IMR-90 (cell line): ENCODE results near the gene KIFC3. TPM values are rescaled to one million over a fixed set of nuclear protein-coding genes. Genes with fewer than 3 reads are reported as not detected.

Source experiments
- ATAC-seq: fragments of 200-7000 bp; cut with Tn5 transposase; 2 replicates; pipeline ENCODE4 v1.9.1; 2020; ENCODE audit warnings: low read depth, mild to moderate bottlenecking, moderate library complexity
- BruUV-seq: library from RNA; stranded (reverse); fragments of 400-500 nt; replicated peaks from 2 replicates; lab custom pipeline; 2021; lab: Mats Ljungman, UMichigan
- CTCF ChIA-PET: fragments of 300-600 bp; formaldehyde crosslinking; extraction: SDS; loops from one replicate; lab custom pipeline; 2021; ENCODE audit warnings: antibody characterized with exemption; lab: Yijun Ruan, JAX
- POLR2A ChIA-PET: fragments of 300-600 bp; sonication (Branson Sonifier 250); formaldehyde crosslinking; loops from one replicate; lab custom pipeline; 2022; ENCODE audit warnings: antibody characterized with exemption; ENCODE audit not compliant: unreplicated experiment; lab: Charles Lee
- DNase-seq: peaks from one replicate; pipeline ENCODE4 v3.0.0; 2013
- H2AFZ ChIP-seq: replicated peaks from 2 replicates; pipeline ENCODE3; 2013; ENCODE audit warnings: low read length, mild to moderate bottlenecking; ENCODE audit not compliant: poor library complexity
- H2AK5ac ChIP-seq: 2 replicates; pipeline ENCODE4 v1.6.1; 2013; ENCODE audit warnings: low read depth, low read length, inconsistent platforms
- H2AK9ac ChIP-seq: replicated peaks from 2 replicates; pipeline ENCODE3; 2013; ENCODE audit warnings: mild to moderate bottlenecking, low read depth, low read length, moderate library complexity; ENCODE audit not compliant: poor library complexity
- H2BK120ac ChIP-seq: 2 replicates; pipeline ENCODE4 v1.6.1; 2013; ENCODE audit warnings: low read depth, low read length, inconsistent platforms
- H2BK15ac ChIP-seq: 3 replicates; pipeline ENCODE4 v1.6.1; 2013; ENCODE audit warnings: low read depth, low read length, inconsistent platforms
- H2BK20ac ChIP-seq: 2 replicates; pipeline ENCODE4 v1.6.1; 2013; ENCODE audit warnings: low read depth, mild to moderate bottlenecking, inconsistent platforms, low read length, moderate library complexity
- H2BK5ac ChIP-seq: 2 replicates; pipeline ENCODE4 v1.6.1; 2013; ENCODE audit warnings: mild to moderate bottlenecking, low read depth, low read length, inconsistent platforms; ENCODE audit not compliant: poor library complexity, severe bottlenecking
- H3K14ac ChIP-seq: replicated peaks from 2 replicates; pipeline ENCODE4 v1.6.1; 2013; ENCODE audit warnings: low read depth, low read length, inconsistent platforms
- H3K18ac ChIP-seq: 2 replicates; pipeline ENCODE4 v1.6.1; 2013; ENCODE audit warnings: low read depth, low read length, control low read depth
- H3K23ac ChIP-seq: 2 replicates; pipeline ENCODE4 v1.6.1; 2013; ENCODE audit warnings: low read depth, low read length, inconsistent platforms
- H3K27ac ChIP-seq: 2 replicates; pipeline ENCODE4 v1.5.1; 2013; ENCODE audit warnings: mild to moderate bottlenecking, control low read depth, low read length; ENCODE audit not compliant: insufficient read depth
- H3K27me3 ChIP-seq: 2 replicates; pipeline ENCODE4 v1.6.1; 2013; ENCODE audit warnings: low read length; ENCODE audit not compliant: control insufficient read depth, insufficient read depth
- H3K36me3 ChIP-seq: 2 replicates; pipeline ENCODE4 v1.6.1; 2013; ENCODE audit warnings: low read length, mixed read lengths; ENCODE audit not compliant: control insufficient read depth, insufficient read depth
- H3K4ac ChIP-seq: 2 replicates; pipeline ENCODE4 v1.6.1; 2013; ENCODE audit warnings: low read depth, low read length, inconsistent platforms
- H3K4me1 ChIP-seq: 2 replicates; pipeline ENCODE4 v1.6.1; 2013; ENCODE audit warnings: low read length, mixed read lengths; ENCODE audit not compliant: control insufficient read depth, insufficient read depth
- H3K4me2 ChIP-seq: 2 replicates; pipeline ENCODE4 v1.6.1; 2013; ENCODE audit warnings: low read depth, mild to moderate bottlenecking, control low read depth, low read length, moderate library complexity
- H3K4me3 ChIP-seq: 2 replicates; pipeline ENCODE4 v1.5.1; 2013; ENCODE audit warnings: low read depth, mild to moderate bottlenecking, control low read depth, low read length, moderate library complexity; ENCODE audit not compliant: insufficient read depth
- H3K56ac ChIP-seq: 2 replicates; pipeline ENCODE4 v1.6.1; 2013; ENCODE audit warnings: low read length, inconsistent platforms; ENCODE audit not compliant: insufficient read depth; ENCODE audit errors: extremely low read depth
- H3K79me1 ChIP-seq, 2 experiments: 2 replicates each; pipeline ENCODE4 v1.6.1; 2013; ENCODE audit warnings: low read length in 2 of 2, inconsistent platforms in 1 of 2, low read depth in 1 of 2
- H3K9ac ChIP-seq: 2 replicates; pipeline ENCODE4 v1.6.1; 2013; ENCODE audit warnings: low read depth, low read length, control low read depth
- H3K9me1 ChIP-seq: 2 replicates; pipeline ENCODE4 v1.6.1; 2013; ENCODE audit warnings: low read length, inconsistent platforms; ENCODE audit not compliant: insufficient read depth
- H3K9me3 ChIP-seq: 2 replicates; pipeline ENCODE4 v1.6.1; 2013; ENCODE audit warnings: low read length; ENCODE audit not compliant: control insufficient read depth, insufficient read depth
- H4K20me1 ChIP-seq: 2 replicates; pipeline ENCODE4 v1.6.1; 2013; ENCODE audit warnings: low read length, inconsistent platforms; ENCODE audit not compliant: insufficient read depth
- H4K5ac ChIP-seq: 2 replicates; pipeline ENCODE4 v1.6.1; 2013; ENCODE audit warnings: mild to moderate bottlenecking, low read depth, low read length, control low read depth
- H4K8ac ChIP-seq, 2 experiments: 2 replicates each; pipeline ENCODE4 v1.6.1; 2013; ENCODE audit warnings: low read depth in 2 of 2, low read length in 2 of 2, control low read depth in 1 of 2, inconsistent platforms in 1 of 2
- H4K91ac ChIP-seq: 2 replicates; pipeline ENCODE4 v1.6.1; 2013; ENCODE audit warnings: low read depth, low read length, inconsistent platforms; ENCODE audit not compliant: insufficient read depth
- CEBPB ChIP-seq: IDR thresholded peaks from 2 replicates; pipeline ENCODE4 v1.6.1; 2012; ENCODE audit warnings: low read depth, low read length, improper control_type of control experiment
- NFE2L2 ChIP-seq: fragments of 150-350 bp; IDR thresholded peaks from 2 replicates; pipeline ENCODE4 v1.6.1; 2016; ENCODE audit warnings: low read depth, mild to moderate bottlenecking, low read length
- RCOR1 ChIP-seq: IDR thresholded peaks from 2 replicates; pipeline ENCODE4 v1.6.1; 2012; ENCODE audit warnings: mild to moderate bottlenecking, low read length, improper control_type of control experiment; ENCODE audit not compliant: insufficient replicate concordance
- RFX5 ChIP-seq: IDR thresholded peaks from 2 replicates; pipeline ENCODE4 v1.8.0; 2012; ENCODE audit warnings: low read depth, mild to moderate bottlenecking, low read length, moderate library complexity
- WGBS, 2 experiments: methylation state at CpG; one replicate each; pipeline versions ENCODE4 v1.1.5 to v1.1.7; 2013; ENCODE audit warnings: missing lambda C conversion rate in 2 of 2; ENCODE audit not compliant: insufficient read length in 1 of 2; ENCODE audit errors: extremely low coverage in 2 of 2; 5-methylcytosine and 5-hydroxymethylcytosine counted together
- dilution Hi-C: fragments of 300-500 bp; cut with HindIII; formaldehyde crosslinking; loops from one replicate; pipeline ENCODE4 v1.14.3; 2018; ENCODE audit warnings: low sequenced_read_pairs; ENCODE audit not compliant: unreplicated experiment
- in situ Hi-C: fragments of 300-500 bp; cut with MboI; formaldehyde crosslinking; loops from 3 replicates; pipeline ENCODE4 v1.14.3; 2019; ENCODE audit warnings: low sequenced_read_pairs, inconsistent platforms, mixed read lengths
- intact Hi-C: fragments of 100-400 bp; cut with micrococcal nuclease; formaldehyde crosslinking; loops from 2 replicates; pipeline ENCODE4 v1.10.0; 2022
- polyA plus RNA-seq, 3 experiments: library from polyadenylated mRNA; depleted of rRNA; stranded (reverse); fragments of >200 nt; gene quantifications; 2 replicates each; pipeline ENCODE4 v1.2.3, GENCODE V29; 2012; ENCODE audit warnings: low replicate concordance in 1 of 3
- total RNA-seq: library from RNA; depleted of rRNA; stranded (reverse); fragments of >200 nt; gene quantifications from 2 replicates; pipeline ENCODE4 v1.2.3, GENCODE V29; 2012
- TF ChIP-seq, protein P1 (sequence below): fragments of 150-350 bp; IDR thresholded peaks from 2 replicates; pipeline ENCODE4 v1.6.1; 2016; ENCODE audit warnings: low read depth, mild to moderate bottlenecking, low read length, moderate library complexity, borderline replicate concordance

Gene KIFC3
- total and polyA plus RNA-seq, 2 of the 4 experiments (the other 2 are of a cell fraction): 48.6 to 62.5 TPM

DNA sequence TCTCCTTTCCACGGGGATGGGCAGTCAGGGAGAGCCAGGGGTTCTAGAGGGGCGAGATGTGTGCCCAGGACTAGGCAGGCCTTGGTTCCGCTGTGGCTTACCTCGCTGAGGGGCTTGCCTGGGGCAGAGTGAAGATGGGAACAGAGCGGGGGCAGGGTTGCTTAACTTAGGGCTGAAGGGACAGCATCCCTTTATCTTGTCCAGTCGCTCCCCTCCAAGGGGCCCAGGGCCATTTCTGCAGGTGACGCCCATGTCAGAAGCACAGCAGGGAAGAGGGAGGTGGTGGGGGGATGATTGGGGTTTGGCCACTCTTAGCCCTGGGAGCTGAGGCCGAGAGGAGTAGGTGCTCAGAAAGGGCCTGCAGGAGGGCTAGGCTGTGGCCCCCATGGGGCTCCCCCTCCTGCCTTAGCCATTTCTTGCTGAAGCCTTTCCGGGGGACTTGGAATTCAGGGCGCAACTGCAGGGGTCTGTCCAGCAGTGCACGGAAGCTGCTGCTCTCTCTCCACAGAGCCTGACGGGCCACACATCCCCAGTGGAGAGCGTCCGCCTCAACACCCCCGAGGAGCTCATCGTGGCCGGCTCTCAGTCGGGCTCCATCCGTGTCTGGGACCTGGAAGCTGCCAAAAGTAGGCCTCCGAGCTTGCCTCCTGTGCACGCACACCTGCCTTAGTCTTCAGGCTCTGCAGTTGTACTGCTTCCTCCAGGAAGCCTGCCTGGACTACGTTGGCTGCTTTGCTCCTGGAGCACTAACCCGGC lies 58.2 kb downstream of the KIFC3 start:
- no peaks in the 10 kb centered on the region for H3K9me1 ChIP-seq
- H4K20me1 ChIP-seq: no peaks in the 10 kb centered on the region
- intact Hi-C loops (no loop called here), in situ Hi-C loops (no loop called here), dilution Hi-C loops (no loop called here)
- H3K4me3 ChIP-seq: no peak overlapping the region
- H3K36me3 ChIP-seq: peaks cover 5% of the 10 kb centered on the region
- H2BK15ac ChIP-seq: no peak overlapping the region
- no peaks in the 10 kb centered on the region for H3K9me3 ChIP-seq
- no peak overlapping the region for H3K56ac ChIP-seq
- H3K27ac ChIP-seq: no peak overlapping the region
- H2AK9ac ChIP-seq: peak overlapping the region; percentile 62
- no peaks in the 10 kb centered on the region for H3K4me1 ChIP-seq
- H2BK20ac ChIP-seq: no peak overlapping the region
- no peaks in the 10 kb centered on the region for H3K79me1 ChIP-seq
- H4K91ac ChIP-seq: no peak overlapping the region
- 97% methylated on average over 6 of the region's 23 CpGs; no CpG with 5 or more reads in 1 of the 2 experiments for WGBS, 2 experiments
- no TSS peak for BruUV-seq
- H3K18ac ChIP-seq: no peak overlapping the region
- no peaks in the 10 kb centered on the region for H3K27me3 ChIP-seq
- H2BK120ac ChIP-seq: no peak overlapping the region
- H4K5ac ChIP-seq: no peak overlapping the region
- H3K4ac ChIP-seq: no peak overlapping the region
- H3K9ac ChIP-seq: no peak overlapping the region
- CTCF ChIA-PET: no interaction called here
- H2AFZ ChIP-seq: no peak overlapping the region
- POLR2A ChIA-PET: no interaction called here
- no peak overlapping the region for H3K23ac ChIP-seq
- DNase-seq: no peak
- no peak for TF ChIP-seq NFE2L2
- TF ChIP-seq, protein P1, sequence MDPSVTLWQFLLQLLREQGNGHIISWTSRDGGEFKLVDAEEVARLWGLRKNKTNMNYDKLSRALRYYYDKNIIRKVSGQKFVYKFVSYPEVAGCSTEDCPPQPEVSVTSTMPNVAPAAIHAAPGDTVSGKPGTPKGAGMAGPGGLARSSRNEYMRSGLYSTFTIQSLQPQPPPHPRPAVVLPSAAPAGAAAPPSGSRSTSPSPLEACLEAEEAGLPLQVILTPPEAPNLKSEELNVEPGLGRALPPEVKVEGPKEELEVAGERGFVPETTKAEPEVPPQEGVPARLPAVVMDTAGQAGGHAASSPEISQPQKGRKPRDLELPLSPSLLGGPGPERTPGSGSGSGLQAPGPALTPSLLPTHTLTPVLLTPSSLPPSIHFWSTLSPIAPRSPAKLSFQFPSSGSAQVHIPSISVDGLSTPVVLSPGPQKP: no peak
- no peak for TF ChIP-seq RCOR1
- TF ChIP-seq RFX5: no peak
- TF ChIP-seq CEBPB: no peak
- H4K8ac ChIP-seq: no peak overlapping the region
- no peak overlapping the region for H3K4me2 ChIP-seq
- no peak overlapping the region for H2BK5ac ChIP-seq
- no peak overlapping the region for H3K14ac ChIP-seq
- ATAC-seq: no peak
- no peak overlapping the region for H2AK5ac ChIP-seq
